ENCODE results near the gene HMX3.

The HMX3 gene

DNA sequence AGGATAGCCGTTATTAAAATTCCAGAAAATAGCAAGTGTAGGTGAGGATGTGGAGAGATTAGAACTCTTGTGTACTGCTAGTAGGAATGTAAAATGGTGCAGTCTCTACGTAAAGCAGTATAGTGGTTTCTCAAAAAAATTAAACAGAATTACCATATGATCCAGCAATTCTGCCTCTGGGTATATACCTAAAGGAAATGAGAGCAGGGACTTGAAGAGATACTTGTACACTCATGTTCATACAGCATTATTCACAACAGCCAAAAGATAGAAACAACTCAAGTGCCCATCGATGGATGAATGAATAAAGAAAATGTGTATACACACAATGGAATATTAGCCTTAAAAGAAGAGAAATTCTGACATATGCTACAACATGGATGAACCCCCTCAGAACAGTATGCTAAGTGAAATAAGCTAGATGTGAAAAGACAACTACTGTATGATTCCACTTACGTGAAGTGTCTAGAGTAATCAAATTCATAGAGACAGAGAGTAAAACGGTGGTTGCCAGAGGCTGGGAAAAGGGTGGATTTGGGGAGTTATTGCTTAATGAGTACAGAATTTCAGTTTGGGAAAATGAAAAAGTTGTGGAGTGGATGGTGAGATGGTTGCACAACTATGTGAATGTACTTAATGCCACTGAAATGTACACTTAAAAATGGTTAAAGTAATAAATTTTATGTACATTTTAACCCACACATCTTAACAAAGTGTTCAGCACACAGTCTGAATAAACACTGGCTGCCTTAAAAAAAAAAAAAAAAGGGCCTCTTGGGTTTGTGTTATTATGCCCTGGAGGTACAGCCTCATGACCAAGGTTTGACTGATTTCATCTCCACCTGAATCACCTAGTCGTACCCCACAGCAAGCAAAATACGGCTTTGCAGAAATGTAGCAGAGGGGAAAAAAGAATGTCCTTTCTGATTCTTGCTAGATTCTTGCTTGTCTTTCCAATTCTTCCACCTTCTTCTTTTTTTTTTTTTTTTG, 44.6 kb downstream of the HMX3 start:
- no peak for DNase-seq

DNA sequence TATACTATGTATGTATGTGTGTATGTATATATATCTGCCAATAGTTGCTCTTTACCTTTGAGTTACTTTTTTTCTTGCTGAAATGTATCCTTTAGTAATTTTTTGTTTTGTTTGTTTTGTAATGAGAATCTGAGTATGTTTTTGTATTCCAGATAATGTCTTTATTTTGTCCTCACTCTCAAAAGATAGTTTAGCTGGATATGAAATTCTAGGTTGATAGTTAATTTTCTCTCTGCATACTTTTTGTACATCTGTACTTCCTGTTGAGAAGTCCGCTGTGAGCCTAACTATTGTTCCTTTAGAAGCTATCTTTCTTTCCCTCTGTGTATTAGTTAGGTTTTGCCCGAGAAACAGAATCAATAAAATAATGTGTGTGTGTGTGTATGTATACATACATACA, 48.0 kb downstream of the HMX3 start:
- no peak for DNase-seq

DNA sequence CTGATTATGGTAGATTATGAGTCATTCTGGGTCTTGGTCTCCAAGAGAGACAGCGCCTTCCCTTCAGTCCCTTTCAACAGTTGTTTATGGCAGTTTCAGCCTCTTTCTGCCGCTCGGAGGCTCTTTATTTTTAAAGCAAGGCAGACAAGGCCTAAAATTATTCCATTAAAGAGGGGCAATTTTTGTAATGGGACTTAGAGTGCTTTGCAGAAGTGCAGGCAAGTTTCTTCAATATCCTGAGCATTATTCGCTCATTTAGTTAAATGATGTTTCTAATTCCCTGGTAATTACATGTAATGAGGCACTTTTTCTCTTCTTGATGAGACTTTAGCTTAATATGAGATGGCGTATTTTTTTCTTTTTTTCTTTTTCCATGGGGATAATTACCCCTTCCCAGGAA, 52.0 kb downstream of the HMX3 start:
- DNase-seq, result no peak

Data from NCI-H187 treated with DMSO at 0.1 percent for 48 hours (cell line).